ENCODE data around the gene ARHGAP44.

DNA sequence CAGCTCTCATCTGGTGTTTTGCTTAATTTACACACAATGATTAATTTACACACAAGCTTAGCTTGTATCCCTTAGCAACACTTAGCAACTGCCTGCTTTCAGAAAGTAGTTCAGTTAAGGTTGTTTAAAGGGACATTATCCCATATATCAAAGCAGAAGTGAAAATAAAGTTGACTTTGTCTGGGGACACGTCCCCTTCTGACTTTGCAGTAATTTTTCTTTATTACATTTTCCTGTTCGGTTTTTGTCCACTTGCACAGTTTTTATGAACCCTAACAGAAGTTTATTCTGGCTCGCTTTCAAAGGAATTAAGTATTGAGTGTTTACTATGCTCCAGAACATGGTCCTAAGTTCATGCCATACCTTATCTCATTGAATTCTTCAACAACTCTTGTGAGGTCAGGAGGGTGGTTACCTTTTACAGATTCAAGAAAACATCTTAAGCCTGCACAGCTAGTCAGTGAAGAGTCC is 41.5 kb downstream of the ARHGAP44 start:
- TF ChIP-seq BACH1 (IDR thresholded peaks at IDR 0.05; ENCODE audit: low read length) = no peak
- TF ChIP-seq, protein P1, sequence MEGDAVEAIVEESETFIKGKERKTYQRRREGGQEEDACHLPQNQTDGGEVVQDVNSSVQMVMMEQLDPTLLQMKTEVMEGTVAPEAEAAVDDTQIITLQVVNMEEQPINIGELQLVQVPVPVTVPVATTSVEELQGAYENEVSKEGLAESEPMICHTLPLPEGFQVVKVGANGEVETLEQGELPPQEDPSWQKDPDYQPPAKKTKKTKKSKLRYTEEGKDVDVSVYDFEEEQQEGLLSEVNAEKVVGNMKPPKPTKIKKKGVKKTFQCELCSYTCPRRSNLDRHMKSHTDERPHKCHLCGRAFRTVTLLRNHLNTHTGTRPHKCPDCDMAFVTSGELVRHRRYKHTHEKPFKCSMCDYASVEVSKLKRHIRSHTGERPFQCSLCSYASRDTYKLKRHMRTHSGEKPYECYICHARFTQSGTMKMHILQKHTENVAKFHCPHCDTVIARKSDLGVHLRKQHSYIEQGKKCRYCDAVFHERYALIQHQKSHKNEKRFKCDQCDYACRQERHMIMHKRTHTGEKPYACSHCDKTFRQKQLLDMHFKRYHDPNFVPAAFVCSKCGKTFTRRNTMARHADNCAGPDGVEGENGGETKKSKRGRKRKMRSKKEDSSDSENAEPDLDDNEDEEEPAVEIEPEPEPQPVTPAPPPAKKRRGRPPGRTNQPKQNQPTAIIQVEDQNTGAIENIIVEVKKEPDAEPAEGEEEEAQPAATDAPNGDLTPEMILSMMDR (IDR thresholded peaks at IDR 0.05; ENCODE audit: control extremely low read depth in 1 of 3, insufficient read depth in 1 of 3, low read depth in 1 of 3, low read length in 3 of 3) = no peak
- TF ChIP-seq ZNF274 (IDR thresholded peaks at IDR 0.05; ENCODE audit: borderline replicate concordance, extremely low read depth, low read length) = no peak
- TF ChIP-seq EZH2 (IDR thresholded peaks at IDR 0.05; ENCODE audit: low read depth, low read length, severe bottlenecking) = no peak
- TF ChIP-seq RAD21 (IDR thresholded peaks at IDR 0.05 in 1 of 2, conservative IDR thresholded peaks at IDR 0.05 in 1 of 2; ENCODE audit: low read depth in 2 of 2, low read length in 2 of 2) = no peak
- TF ChIP-seq, protein P2, sequence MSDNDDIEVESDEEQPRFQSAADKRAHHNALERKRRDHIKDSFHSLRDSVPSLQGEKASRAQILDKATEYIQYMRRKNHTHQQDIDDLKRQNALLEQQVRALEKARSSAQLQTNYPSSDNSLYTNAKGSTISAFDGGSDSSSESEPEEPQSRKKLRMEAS (IDR thresholded peaks at IDR 0.05) = no peak
- TF ChIP-seq, protein P3, sequence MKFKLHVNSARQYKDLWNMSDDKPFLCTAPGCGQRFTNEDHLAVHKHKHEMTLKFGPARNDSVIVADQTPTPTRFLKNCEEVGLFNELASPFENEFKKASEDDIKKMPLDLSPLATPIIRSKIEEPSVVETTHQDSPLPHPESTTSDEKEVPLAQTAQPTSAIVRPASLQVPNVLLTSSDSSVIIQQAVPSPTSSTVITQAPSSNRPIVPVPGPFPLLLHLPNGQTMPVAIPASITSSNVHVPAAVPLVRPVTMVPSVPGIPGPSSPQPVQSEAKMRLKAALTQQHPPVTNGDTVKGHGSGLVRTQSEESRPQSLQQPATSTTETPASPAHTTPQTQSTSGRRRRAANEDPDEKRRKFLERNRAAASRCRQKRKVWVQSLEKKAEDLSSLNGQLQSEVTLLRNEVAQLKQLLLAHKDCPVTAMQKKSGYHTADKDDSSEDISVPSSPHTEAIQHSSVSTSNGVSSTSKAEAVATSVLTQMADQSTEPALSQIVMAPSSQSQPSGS (IDR thresholded peaks at IDR 0.05; ENCODE audit: low read length) = no peak
- TF ChIP-seq EGR1 (IDR thresholded peaks at IDR 0.05; ENCODE audit: borderline replicate concordance, low read depth, low read length) = no peak

Data from H1 (cell line).